ENCODE data around the gene ANKRD11.

The ANKRD11 gene

DNA sequence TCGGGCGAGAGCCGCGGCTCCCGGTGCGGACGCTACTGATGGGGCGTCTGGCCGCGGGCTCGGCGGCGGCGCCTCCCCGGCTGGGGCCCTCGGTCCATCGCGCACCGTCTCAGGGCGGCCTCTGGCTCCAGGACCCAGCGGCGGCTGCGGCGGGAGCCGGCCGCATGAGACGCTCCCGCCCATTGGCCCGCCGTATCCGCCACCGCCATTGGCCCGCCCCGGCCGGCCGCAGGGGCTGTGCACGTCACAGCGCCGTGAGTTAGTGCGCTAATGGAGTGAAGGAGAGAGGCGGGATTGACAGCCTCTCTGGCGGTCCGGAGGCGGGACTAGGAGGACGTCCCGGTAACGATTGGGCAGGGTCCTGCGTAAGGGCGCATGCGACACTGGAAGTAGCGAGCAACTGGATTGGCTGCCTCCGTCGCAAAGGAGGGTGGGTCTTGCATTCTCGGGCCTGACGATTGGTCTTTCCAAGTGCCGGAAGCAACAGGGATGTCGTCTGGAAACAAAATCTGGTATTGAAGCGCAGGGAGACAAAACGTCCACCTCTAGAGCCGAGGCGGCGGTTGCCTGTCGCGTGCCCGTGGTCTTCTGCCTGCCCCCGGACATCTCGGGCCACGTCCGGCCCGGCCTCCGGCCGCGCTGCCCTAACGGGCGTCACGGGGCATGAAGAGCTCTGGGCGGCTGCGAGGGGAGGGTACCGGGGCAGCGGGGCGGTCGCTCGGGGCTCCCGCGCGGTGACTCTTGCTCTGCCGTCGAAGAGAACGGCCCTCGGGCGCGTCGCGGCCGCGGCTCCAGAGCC, at the start of gene ANKRD11:
TSS of gene ANKRD11 (minus strand) at position 123 of the 799 bp plus-strand sequence. CDS start 173,542 bp downstream, outside the sequence.
- peak; percentile 91 to 97 for DNase-seq (ENCODE audit: low read depth in 2 of 2, low spot score in 1 of 2)

DNA sequence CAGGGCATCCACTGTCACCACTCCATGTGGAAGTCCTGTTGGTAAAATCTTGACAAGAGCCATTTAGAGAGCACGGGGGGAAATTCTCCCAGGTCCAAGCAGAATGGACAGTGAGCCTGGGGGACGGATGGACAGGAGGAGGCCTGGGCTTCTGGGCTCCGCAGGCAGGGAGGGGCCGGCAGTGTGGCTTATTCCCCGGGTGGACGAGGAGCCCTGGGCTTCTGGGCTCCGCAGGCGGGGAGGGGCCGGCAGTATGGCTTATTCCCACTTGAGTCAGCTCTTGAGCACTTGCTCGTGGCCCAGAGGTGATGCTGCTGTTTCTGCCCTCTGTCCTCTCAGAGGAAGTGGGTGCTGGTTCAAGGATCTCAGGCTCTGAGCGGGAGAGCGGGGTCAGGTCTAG, 47.9 kb upstream of the ANKRD11 start:
- no peak for DNase-seq (ENCODE audit: low read depth in 2 of 2, low spot score in 1 of 2)

DNA sequence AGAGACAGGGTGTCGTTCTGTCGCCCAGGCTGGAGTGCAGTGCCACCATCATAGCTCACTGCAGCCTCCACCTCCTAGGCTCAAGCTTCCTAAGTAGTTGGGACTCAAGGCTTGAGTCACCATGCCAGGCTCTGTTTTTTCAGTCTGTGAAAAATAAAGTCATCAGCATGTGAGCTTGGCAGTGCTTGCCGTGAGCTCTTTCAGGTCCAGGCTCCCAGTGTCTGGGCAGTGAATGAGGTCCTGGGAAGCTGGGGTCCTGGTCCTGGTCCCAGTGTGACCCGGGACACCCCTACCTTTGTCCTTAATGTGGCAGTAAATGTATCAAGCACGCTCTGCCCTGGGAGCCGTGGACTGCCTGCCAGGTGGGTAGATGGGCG, 47.2 kb upstream of the ANKRD11 start:
- DNase-seq (ENCODE audit: low read depth in 2 of 2, low spot score in 1 of 2) = no peak

DNA sequence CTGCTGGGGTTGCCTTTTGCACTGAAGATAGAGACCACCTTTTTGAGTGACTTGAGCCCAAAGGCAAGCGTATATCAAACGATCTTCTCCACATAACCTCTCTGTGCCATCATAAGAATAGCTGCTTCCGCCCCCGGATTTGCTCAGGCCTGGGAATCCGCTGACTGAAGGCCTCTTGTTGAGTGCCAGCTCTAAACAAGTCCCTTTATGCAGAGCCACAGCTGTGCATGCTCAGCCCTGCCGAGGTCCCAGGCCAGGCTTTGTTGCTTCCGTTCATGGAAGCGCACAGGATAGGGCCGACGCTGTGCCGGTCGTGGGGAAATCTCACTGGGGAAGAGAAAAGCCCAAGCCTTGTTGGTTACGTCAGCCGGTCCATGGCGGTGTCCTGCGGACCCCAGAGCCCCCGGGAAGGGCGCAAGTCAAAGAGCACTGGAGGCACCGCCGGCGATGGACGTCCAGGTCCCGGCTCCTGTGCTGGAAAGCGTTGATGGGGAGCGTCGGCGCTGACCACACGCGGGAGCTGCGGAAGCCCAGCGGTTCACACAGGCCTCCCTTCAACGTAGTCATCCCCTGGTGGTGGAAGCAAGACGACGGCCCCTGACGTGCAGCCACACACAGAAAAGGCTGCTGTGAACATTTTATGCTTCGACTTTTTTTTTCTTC, 46.7 kb upstream of the ANKRD11 start:
- DNase-seq (ENCODE audit: low read depth in 2 of 2, low spot score in 1 of 2) = no peak

DNA sequence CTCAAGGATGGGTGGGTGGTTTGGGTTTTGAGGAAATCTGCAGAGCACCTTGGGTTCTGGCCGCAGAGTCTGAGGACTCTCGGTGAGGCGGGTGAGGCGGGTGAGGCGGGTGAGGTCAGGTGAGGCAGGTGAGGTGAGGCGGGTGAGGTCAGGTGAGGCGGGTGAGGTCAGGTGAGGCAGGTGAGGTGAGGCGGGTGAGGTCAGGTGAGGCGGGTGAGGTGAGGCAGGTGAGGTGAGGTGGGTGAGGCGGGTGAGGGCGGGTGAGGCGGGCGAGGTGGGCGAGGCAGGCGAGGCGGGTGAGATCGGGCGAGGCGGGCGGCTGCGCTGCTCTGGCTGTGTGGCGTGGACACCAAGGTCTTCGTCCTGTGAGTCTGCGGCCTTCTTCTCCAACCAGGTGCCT, 46.0 kb upstream of the ANKRD11 start:
- DNase-seq (ENCODE audit: low read depth in 2 of 2, low spot score in 1 of 2) = no peak

DNA sequence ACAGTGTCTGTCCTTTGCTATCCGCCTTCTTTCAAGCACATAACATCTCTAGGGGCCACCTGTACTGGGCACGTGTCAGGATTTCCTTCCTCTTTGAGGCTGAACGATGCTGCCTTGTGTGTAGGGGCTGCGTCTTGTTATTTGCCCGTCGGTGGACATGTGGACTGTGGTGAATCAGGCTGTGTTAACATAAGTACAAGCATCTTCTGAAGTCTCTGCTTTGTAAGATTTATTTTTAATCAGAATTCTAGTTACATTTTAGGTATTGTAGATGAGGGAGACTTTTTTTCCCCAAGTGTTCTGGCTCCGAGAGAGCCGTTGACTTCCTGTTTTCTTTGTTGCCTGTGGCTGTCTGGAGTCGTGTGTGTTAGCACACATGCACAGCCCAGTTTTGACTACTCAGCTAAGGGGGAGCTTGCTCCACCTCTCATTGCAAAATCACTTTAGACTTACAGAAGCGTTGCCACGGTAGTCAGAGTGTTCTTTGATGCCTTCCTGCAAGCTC, 43.9 kb upstream of the ANKRD11 start:
- DNase-seq (ENCODE audit: low read depth in 2 of 2, low spot score in 1 of 2) = no peak

DNA sequence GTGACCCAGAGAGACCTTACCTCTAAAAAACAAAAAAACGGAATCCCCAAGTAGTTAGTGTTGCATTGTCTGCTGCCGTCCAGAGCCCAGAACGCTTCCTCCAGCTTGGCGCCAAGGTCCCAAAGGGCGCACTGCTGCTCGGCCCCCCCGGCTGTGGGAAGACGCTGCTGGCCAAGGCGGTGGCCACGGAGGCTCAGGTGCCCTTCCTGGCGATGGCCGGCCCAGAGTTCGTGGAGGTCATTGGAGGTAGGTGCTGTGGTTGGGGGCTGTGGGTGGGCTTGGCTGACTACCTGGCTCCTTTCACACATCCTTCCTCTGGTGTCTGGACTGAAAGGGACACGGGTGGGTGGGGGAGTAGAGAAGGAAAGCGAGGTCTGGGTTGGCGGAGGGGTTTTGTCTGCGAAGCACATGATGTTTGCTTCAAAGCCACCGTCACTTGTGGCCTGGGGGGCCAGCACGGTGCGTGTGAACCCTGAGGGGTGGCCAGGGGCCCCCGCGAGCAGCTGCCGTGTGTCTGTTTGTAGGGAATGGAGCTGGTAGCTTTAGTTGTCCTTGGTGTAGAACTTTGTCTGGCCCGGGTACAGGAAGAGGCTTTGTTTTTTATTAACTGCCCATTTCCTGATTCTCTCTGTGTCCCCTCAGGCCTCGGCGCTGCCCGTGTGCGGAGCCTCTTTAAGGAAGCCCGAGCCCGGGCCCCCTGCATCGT, 41.6 kb upstream of the ANKRD11 start:
- no peak for DNase-seq (ENCODE audit: low read depth in 2 of 2, low spot score in 1 of 2)

DNA sequence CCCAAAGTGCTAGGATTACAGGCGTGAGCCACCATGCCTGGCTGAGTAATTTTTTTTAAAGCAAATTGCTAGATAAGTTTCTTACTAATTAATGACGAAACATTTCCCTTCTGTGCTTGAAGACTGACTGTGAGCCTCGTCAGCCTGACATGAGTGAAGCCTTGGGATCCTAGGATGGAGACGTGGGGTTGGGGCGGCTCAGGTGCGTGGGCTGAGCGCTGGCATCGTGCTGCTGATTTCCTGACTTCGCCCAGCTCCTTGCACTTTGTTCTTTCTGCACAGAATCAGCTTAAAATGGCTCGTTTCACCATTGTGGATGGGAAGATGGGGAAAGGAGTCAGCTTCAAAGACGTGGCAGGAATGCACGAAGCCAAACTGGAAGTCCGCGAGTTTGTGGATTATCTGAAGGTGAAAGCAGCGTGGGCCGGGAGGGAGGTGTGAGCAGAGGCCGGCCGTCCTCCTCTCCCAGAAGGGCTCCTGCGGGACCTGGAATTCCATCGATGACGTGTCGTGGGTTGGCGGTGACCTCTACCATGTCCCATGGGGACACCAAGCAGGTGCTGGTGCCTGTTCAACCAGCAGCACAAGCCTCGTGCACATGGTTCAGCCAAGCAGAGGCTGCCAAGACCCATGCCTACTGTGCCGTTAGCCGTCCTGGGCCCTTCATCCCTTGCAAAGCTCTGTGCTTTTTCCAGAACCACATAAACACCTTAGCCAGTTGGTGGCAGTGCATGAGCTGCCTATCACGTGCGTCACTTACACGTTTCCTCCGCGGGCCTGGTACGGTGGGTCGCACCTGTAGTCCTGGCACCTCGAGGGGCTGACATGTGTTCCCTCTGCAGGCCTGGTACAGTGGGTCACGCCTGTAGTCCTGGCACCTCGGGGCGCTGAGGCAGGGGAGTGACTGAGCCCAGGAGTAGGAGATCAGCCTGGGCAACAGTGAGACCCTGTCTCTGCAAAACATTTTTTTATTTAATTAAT, 40.3 kb upstream of the ANKRD11 start:
- no peak for DNase-seq (ENCODE audit: low read depth in 2 of 2, low spot score in 1 of 2)

DNA sequence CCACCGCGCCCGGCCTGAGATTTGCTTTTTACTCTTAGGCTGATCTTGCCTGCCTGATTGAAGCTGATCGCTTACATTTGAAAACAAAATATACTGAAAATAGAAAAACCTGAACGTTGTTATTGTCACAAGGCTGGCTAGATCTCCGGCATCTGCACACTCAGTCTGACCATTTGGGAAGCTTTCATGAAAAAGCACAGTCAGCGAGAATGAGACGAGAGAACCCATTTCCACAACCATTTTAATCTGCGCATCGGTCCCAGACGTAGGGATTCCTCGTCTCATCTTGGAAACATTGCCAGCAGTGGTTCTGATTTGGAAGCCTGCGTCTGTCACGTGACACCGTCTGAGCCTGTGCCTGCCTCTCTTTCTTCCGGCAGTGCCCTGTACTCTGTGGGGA, 38.7 kb upstream of the ANKRD11 start:
- DNase-seq (ENCODE audit: low read depth in 2 of 2, low spot score in 1 of 2) = no peak

DNA sequence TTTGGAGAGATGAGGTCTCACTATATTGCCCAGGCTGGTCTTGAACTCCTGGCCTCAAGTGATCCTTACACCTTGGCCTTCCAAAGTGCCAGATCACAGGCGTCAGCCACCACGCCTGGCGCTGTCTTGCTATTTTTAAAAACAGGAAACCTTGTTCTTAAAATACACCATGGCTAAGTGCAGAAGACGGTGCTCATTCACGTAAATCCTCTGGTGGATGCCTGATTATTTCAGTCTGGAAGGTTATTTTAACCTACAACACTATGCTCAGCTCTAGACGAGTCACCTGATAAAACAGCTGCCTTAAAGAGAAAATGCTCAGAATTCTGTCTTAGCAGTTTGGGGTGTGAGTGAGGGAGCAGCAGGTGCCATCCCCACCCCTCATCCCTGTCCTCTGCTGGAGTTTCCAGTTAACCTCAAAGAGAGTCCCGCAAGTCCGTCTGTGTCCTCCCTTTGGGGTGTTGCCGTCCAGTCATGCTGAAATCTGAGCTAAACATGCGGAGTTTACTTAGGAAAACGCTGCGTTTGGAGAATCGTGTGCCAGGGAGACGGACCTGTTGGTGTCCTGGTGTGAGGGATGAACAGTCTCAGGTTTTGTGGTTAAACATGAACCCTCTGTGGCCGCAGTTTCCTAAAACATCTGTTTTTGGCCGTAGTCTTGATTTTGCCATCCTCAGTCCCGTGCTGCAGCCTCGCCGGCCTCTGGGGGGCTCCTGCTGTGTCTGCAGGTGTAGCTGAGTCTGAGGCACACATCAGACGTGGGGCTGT, 35.0 kb upstream of the ANKRD11 start:
- DNase-seq (ENCODE audit: low read depth in 2 of 2, low spot score in 1 of 2) = no peak

DNA sequence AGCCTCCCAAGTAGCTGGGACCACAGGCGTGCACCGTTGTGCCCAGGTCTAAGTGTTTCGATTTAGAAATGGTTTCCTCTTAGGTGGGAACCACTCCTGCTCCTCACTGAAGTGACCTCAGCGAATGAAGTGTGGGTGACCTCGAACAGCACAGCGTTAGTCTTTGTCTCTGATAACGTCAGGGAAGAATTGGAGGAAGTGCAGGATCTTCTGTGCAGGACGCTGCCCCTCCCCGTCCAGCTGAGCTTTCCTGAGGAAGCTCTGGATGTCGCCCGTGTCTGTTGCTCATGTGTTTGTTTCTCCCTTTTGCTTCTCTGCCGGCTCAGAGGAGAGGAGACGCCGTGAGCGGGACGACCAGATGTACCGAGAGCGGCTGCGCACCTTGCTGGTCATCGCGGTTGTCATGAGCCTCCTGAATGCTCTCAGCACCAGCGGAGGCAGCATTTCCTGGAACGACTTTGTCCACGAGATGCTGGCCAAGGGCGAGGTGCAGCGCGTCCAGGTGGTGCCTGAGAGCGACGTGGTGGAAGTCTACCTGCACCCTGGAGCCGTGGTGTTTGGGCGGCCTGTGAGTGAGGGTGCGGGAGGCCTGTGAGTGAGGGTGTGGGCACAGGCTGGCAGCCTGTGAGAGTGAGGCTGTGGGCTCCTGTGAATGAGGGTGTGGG, 33.5 kb upstream of the ANKRD11 start:
- no peak for DNase-seq (ENCODE audit: low read depth in 2 of 2, low spot score in 1 of 2)

DNA sequence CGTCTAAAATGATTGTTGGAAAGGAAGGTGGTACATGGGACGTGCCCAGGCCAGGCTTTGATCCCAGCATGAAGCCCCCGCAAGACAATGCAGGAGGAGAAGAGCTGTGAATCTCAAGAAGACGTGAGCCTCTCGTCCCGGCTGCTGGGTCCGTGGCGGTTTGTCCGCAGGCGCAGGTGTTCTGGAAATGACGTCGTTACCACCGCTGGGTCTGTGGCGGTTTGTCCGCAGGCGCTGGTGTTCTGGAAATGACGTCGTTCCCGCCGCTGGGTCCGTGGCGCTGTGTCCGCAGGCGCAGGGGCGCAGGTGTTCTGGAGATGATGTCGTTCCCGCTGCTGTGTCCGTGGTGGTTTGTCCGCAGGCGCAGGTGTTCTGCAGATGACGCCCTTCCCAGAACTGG, 31.9 kb upstream of the ANKRD11 start:
- no peak for DNase-seq (ENCODE audit: low read depth in 2 of 2, low spot score in 1 of 2)

DNA sequence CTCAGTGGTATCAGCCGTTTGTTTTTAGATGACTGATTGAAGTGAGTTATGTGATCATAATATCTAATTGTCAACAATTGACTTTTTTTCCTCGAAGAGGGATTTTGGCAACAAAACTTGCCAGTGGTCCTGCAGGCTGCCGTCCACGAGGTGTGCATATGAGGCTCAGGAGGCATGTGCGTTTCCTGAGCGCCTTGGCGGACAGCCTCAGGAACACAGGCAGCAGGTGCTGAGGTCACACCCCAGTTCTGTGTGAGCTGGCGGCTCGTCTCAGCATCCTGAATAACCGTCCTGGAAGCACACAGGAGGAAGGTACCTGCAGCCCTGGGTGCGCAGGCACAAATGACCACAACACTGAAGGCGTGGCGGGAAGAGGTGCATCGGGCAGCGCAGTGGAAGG, 29.5 kb upstream of the ANKRD11 start:
- no peak for DNase-seq (ENCODE audit: low read depth in 2 of 2, low spot score in 1 of 2)

DNA sequence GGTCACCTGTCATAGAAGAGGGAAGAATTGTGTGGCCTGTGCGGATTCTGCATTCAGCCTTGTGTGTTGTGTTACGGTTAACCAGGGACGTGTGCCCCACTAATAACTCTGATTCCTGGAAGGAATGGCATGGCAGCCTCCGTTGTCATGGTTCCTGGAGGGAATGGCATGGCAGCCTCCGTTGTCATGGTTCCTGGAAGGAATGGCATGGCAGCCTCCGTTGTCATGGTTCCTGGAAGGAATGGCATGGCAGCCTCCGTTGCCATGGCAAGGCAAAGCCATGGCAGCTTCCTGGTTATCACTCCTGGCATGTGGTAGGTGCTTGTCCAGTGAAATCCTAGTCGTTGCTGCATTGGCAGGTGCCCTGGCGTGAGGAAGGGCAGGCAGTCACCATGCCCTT, 26.8 kb upstream of the ANKRD11 start:
- no peak for DNase-seq (ENCODE audit: low read depth in 2 of 2, low spot score in 1 of 2)

DNA sequence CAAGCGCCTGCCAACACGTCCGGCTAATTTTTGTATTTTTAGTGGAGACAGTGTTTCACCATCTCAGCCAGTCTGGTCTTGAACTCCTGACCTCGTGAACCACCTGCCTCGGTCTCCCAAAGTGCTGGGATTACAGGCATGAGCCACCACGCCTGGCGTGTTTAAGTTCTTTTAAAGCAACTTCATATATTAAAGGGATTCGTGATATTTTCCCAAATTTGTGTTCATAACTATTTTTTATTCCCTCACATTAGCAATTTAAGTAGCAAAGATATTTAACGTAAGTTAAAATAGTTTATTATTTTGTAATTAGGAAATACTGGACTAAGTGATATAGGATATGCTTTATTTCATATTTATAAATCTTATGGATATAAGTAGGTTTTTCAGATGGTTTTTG, 22.1 kb upstream of the ANKRD11 start:
- DNase-seq (ENCODE audit: low read depth in 2 of 2, low spot score in 1 of 2) = no peak

DNA sequence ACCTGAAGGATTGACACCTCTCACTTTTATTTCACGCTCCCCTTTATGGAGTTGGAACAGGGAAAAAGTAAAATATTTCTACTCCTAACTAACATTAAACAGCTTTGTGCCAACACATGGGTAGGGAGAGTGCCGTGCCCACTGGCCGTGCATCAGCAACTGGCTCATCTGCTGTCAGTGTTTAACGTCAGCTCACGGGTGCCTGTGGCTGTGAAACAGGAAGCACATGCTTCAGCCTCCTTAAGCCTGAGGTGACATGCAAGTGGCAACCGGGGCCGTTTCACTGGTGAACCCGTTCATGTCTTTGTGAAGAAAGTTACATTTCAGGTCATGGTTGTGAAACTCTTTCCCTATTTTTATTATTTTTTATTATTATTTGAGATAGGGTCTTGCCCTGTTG, 21.0 kb upstream of the ANKRD11 start:
- DNase-seq (ENCODE audit: low read depth in 2 of 2, low spot score in 1 of 2) = no peak

DNA sequence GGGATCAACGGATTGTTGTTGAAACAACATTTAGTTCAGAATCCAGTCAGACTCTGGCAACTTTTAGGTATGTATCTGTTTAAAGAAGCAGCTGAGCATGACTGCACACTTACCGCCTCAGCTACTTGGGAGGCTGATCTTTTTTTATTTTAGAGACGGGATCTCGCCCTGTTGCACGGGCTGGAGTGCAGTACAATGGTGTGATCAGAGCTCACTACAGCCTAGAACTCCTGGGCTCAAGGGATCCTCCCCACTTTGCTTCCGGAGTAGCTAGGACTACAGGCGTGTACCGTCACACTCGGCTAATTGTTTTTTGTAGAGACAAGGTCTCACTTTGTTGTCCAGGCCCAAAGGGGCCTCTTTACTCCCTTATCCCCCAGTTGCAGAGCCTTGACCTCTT, 20.2 kb upstream of the ANKRD11 start:
- DNase-seq (ENCODE audit: low read depth in 2 of 2, low spot score in 1 of 2) = no peak

DNA sequence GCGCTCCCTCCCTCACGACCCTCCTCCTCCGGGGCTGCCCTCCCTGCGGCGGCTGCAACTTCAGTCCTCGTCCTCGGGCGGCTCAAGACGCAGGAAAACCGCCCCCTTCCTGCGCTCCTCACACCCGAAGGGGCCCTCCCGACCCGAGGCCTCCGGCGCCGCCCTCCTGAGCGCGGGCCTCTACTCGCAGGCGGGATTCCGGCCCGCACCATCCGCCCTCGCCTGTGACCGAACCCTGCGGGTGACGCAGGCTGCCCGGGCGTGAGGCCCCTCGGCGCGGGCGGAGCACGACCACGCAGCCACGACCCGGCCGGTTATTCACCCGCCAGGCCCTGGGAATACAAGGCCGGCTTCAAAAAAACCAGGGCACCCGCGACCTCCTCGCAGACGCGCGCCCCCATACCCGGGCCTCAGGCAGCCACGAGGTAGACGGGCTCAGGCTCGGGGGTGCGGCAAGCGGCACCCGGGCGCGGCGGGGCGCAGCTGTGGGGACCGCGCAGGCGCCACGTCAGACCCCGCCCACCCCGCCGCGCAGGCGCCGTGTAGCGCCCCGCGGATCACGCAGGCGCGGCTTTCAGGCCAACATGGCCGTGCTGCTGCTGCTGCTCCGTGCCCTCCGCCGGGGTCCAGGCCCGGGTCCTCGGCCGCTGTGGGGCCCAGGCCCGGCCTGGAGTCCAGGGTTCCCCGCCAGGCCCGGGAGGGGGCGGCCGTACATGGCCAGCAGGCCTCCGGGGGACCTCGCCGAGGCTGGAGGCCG, 17.7 kb upstream of the ANKRD11 start, which contains the start of gene SPG7:
TSS of gene SPG7 (plus strand) at position 570 of the 757 bp plus-strand sequence. CDS start at position 585, 15 bp downstream.
- peak; percentile 71 to 77 for DNase-seq (ENCODE audit: low read depth in 2 of 2, low spot score in 1 of 2)
